OCI-LY1 (cell line): ENCODE measurements around the gene TIMP2.

Experiments
- H2AFZ ChIP-seq: fragments of 200-600 bp; sonication (generic), shearing (Covaris generic); 2 replicates; pipeline ENCODE4 v1.6.0; 2014; ENCODE audit warnings: antibody characterized with exemption, mild to moderate bottlenecking, low read length
- H3F3A ChIP-seq: fragments of 200-600 bp; sonication (generic), shearing (Covaris generic); 2 replicates; pipeline ENCODE4 v1.6.0; 2014; ENCODE audit warnings: mild to moderate bottlenecking, antibody characterized with exemption, low read length, moderate library complexity; ENCODE audit not compliant: insufficient read depth
- H3K27ac ChIP-seq: fragments of 200-600 bp; sonication (generic); 2 replicates; pipeline ENCODE4 v1.5.1; 2014; ENCODE audit warnings: low read length, mixed run types, mild to moderate bottlenecking, low read depth; ENCODE audit not compliant: poor library complexity, severe bottlenecking
- H3K27me3 ChIP-seq: fragments of 200-600 bp; sonication (generic); 2 replicates; pipeline ENCODE4 v1.6.0; 2014; ENCODE audit warnings: antibody characterized with exemption, mild to moderate bottlenecking, low read length, moderate library complexity; ENCODE audit not compliant: insufficient read depth
- H3K36me3 ChIP-seq: fragments of 200-600 bp; sonication (generic); 2 replicates; pipeline ENCODE4 v1.6.1; 2014; ENCODE audit warnings: mild to moderate bottlenecking, antibody characterized with exemption, low read length, moderate library complexity, mixed read lengths; ENCODE audit not compliant: insufficient read depth
- H3K4me1 ChIP-seq: fragments of 200-600 bp; sonication (generic); 2 replicates; pipeline ENCODE4 v1.5.1; 2014; ENCODE audit warnings: mild to moderate bottlenecking, low read length, moderate library complexity; ENCODE audit not compliant: insufficient read depth, severe bottlenecking
- H3K4me2 ChIP-seq: fragments of 200-600 bp; sonication (generic), shearing (Covaris generic); 2 replicates; pipeline ENCODE4 v1.6.1; 2014; ENCODE audit warnings: low read length
- H3K4me3 ChIP-seq: fragments of 200-600 bp; sonication (generic); 2 replicates; pipeline ENCODE4 v1.5.1; 2014; ENCODE audit warnings: low read length, low read depth, mild to moderate bottlenecking, mixed read lengths; ENCODE audit not compliant: poor library complexity, severe bottlenecking
- H3K79me2 ChIP-seq: fragments of 200-600 bp; shearing (Covaris generic); 2 replicates; pipeline ENCODE4 v1.6.1; 2016; ENCODE audit warnings: mixed run types, low read length, mixed read lengths; ENCODE audit not compliant: insufficient read depth
- H3K9ac ChIP-seq: fragments of 200-600 bp; sonication (generic), shearing (Covaris generic); 2 replicates; pipeline ENCODE4 v1.6.1; 2014; ENCODE audit warnings: mild to moderate bottlenecking, low read length, mixed read lengths
- H3K9me2 ChIP-seq: fragments of 200-600 bp; sonication (generic), shearing (Covaris generic); 2 replicates; pipeline ENCODE4 v1.6.1; 2014; ENCODE audit warnings: low read depth, mild to moderate bottlenecking, low read length, mixed read lengths
- H3K9me3 ChIP-seq: fragments of 200-600 bp; shearing (Covaris generic); 2 replicates; pipeline ENCODE4 v1.6.1; 2014; ENCODE audit warnings: low read length, mixed read lengths
- H4K20me1 ChIP-seq: fragments of 200-600 bp; sonication (generic), shearing (Covaris generic); 2 replicates; pipeline ENCODE4 v1.6.0; 2016; ENCODE audit warnings: mild to moderate bottlenecking, low read length; ENCODE audit not compliant: insufficient read depth
- EZH2 ChIP-seq: fragments of 200-600 bp; sonication (generic), shearing (Covaris generic); IDR thresholded peaks from 2 replicates; pipeline ENCODE4 v1.8.0; 2017; ENCODE audit warnings: borderline replicate concordance, mixed run types, mild to moderate bottlenecking, antibody characterized with exemption, low read length, moderate library complexity, mixed read lengths
- TF ChIP-seq, protein P1 (sequence below): fragments of 200-600 bp; sonication (generic), shearing (Covaris generic); IDR thresholded peaks from 2 replicates; pipeline ENCODE4 v1.5.1; 2017; ENCODE audit warnings: mild to moderate bottlenecking, antibody characterized with exemption, low read length, moderate library complexity, mixed read lengths

TIMP2 gene

DNA sequence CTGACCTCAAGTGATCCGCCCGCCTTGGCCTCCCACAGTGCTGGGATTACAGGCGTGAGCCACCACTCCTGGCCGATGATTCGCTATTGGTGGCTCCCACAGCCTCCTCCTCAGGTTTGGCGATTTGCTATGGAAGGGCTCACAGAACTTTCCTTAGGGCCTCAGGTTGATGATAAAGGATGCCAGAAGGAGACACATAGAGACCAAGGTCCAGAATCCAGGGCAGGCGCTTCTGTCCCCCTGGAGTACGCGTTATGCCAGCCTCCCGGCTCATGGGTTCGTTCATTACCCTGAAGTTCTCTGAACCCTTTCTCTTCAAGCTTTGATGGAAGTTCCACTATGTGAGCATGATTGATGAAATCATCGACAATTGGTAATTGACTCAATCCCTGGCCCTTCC is 34.6 kb upstream of the TIMP2 start:
- Histone ChIP-seq H3K9me2 (no peaks in the 10 kb centered on the region), H4K20me1 (no peaks in the 10 kb centered on the region), H3F3A (no peaks in the 10 kb centered on the region), H3K27me3 (no peaks in the 10 kb centered on the region; the same call in 1 of the 2 replicates), H3K4me1 (no peaks in the 10 kb centered on the region), H3K36me3 (no peaks in the 10 kb centered on the region), H3K9ac (no peak overlapping the region), H3K4me2 (no peak overlapping the region), H3K4me3 (no peak overlapping the region), H3K9me3 (no peaks in the 10 kb centered on the region), H2AFZ (no peak overlapping the region), H3K79me2 (no peaks in the 10 kb centered on the region), H3K27ac (no peak overlapping the region)
- TF ChIP-seq EZH2: no peak
- TF ChIP-seq, protein P1, sequence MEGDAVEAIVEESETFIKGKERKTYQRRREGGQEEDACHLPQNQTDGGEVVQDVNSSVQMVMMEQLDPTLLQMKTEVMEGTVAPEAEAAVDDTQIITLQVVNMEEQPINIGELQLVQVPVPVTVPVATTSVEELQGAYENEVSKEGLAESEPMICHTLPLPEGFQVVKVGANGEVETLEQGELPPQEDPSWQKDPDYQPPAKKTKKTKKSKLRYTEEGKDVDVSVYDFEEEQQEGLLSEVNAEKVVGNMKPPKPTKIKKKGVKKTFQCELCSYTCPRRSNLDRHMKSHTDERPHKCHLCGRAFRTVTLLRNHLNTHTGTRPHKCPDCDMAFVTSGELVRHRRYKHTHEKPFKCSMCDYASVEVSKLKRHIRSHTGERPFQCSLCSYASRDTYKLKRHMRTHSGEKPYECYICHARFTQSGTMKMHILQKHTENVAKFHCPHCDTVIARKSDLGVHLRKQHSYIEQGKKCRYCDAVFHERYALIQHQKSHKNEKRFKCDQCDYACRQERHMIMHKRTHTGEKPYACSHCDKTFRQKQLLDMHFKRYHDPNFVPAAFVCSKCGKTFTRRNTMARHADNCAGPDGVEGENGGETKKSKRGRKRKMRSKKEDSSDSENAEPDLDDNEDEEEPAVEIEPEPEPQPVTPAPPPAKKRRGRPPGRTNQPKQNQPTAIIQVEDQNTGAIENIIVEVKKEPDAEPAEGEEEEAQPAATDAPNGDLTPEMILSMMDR: no peak

DNA sequence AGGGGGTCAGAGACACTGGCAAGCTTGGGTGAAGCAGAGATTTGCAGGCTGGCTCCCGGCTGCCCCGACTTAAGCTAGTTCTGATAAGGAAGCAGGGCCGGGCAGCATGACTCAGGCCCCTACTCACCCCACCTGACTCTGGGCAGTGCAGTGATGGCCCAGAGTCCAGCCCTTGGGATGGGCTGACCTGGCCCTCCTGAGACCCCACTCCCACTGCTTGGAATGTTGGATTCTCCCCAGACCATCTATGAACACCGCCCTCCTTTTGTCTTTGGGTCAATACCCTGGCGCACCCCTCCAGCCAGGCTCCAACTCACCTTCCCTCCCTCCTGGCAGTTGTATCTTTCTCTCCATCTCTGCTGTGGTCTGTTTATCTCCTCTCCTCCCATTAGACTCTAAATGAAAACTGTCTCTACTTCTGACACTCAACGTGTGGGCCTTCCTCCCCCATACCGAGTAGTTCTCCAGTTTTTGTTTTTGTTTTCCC is 33.5 kb upstream of the TIMP2 start:
- Histone ChIP-seq H3K27me3 (no peaks in the 10 kb centered on the region; the same call in 1 of the 2 replicates), H4K20me1 (no peaks in the 10 kb centered on the region), H3K27ac (no peak overlapping the region), H3K4me1 (no peaks in the 10 kb centered on the region), H3K9ac (no peak overlapping the region), H2AFZ (no peak overlapping the region), H3F3A (no peaks in the 10 kb centered on the region), H3K36me3 (no peaks in the 10 kb centered on the region), H3K79me2 (no peaks in the 10 kb centered on the region), H3K9me3 (no peaks in the 10 kb centered on the region), H3K4me3 (no peak overlapping the region), H3K4me2 (no peak overlapping the region), H3K9me2 (no peaks in the 10 kb centered on the region)
- TF ChIP-seq, protein P1: no peak
- no peak for TF ChIP-seq EZH2

DNA sequence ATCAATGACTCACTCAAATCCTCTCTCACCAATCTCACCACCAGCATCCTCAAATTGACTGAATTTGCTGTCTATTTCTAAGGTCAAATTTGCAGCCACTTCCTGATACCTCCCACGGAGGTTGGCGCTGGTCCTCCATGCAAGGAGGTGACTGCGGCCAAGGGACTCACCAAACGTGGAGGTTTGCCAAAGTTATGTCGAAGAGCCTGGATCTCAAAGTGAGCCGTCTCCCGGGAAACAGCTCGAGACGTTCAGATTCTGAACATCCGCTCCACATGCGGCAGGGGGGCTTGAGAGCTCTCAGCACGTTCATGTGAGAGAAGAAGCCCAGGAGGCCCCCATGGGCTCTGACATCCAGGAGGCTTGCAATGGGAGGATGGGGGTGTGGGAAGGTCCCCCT is 31.9 kb upstream of the TIMP2 start:
- Histone ChIP-seq H3K79me2 (no peaks in the 10 kb centered on the region), H3K27me3 (peaks cover 4% of the 10 kb centered on the region; the same call in 1 of the 2 replicates), H3K9me2 (no peaks in the 10 kb centered on the region), H3K36me3 (no peaks in the 10 kb centered on the region), H3K9ac (no peak overlapping the region), H3K4me1 (no peaks in the 10 kb centered on the region), H3K4me2 (no peak overlapping the region), H3K27ac (no peak overlapping the region), H2AFZ (no peak overlapping the region), H3F3A (no peaks in the 10 kb centered on the region), H4K20me1 (no peaks in the 10 kb centered on the region), H3K9me3 (no peaks in the 10 kb centered on the region), H3K4me3 (no peak overlapping the region)
- TF ChIP-seq, protein P1: no peak
- TF ChIP-seq EZH2: no peak
